HG03457 (cell line): ENCODE results near the gene HIKESHI.
"Not testable (repeated sequence)": the region's sequence is repeated elsewhere in the genome, so short reads cannot be mapped to it uniquely, and the experiment has no call there.

Source experiments
- ATAC-seq: cut with Tn5 transposase; IDR thresholded peaks from one replicate; pipeline ENCODE4 v1.9.1; 2021; ENCODE audit warnings: moderate number of reproducible peaks; ENCODE audit not compliant: unreplicated experiment

Gene HIKESHI

DNA sequence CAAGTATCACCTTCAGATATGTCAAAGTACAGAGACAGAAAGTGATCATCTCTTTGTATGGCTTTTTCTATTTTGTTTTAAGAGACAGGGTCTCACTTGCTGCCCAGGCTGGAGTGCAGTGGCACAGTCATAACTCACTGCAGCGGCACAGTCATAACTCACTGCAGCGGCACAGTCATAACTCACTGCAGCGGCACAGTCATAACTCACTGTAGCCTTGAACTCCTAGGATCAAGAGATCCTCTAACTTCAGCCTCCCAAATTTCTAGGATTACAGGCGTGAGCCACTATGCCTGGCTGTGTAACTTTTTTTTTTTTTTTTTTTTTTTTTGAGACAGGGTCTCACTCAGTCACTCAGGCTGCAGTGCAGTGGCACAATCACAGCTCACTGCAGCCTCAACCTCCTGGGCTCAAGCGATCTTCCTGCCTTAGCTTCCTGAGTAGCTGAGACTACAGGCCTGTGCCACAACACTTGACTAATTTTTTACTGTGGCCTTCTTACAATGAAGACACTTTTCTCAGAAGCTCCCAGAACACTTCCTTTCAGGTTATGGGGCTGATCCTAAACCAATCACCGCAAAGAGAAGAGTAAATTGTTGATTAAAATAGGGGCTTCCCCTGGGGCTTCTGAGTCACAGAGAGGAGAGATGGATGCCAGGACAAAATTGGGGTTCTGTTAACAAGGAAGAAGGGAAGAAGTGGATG lies 9.0 kb upstream of the HIKESHI start:
- ATAC-seq = peak; percentile 63

DNA sequence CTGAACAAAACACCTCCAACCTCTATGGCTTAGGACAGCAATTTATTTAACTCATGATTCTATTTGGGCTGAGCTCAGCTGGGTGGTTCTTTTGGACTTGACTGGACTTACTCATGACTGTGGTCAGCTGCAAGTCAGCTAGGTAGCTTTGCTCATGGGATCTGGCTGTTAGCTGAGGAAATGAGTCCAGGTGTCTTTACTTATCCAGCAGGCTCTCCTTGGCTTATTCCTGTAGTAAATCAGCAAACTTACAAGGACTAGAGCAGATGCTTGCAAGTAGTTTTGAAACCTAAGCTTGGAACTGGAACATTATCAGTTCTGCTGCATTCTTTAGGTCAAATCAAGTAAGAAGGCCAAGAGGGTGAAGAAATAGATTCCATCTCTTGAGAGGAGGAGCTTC lies 8.0 kb upstream of the HIKESHI start:
- ATAC-seq = no peak

DNA sequence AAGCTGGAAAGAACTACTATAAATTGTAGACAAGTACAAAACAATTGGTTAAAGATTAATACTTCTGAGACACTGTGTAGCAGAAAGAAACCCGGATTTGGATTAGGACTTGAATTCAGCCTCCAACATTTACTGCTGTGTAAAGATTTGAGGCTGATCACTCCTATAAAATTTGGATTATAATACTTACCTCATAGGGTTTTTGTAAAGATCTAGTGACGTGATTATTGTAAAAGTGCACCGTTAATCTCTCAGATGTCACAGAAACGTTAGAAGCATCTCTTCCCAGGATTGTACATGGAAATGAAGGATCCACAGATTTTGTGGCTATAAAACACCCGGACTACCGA lies 323 bp upstream of the HIKESHI start:
- ATAC-seq = no peak

DNA sequence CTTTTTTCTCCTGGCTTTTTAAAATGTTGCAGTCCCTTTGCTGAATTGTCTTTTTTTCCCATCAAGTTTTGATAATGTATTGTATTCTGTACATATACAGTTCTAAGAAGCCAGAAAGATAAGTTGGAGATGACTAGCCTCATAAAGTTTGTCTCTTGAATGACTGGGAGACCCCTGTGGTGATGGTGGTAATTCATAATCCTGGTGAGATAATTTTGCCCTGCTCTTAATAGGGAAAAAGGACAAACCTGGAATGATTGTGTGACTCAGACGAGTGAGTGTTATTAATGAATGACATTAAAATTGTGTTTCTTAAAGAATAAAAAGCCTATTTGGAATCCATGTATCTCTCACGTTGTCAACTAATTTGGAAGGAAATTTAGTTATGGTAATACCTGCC lies 1.2 kb downstream of the HIKESHI start:
- no peak for ATAC-seq

DNA sequence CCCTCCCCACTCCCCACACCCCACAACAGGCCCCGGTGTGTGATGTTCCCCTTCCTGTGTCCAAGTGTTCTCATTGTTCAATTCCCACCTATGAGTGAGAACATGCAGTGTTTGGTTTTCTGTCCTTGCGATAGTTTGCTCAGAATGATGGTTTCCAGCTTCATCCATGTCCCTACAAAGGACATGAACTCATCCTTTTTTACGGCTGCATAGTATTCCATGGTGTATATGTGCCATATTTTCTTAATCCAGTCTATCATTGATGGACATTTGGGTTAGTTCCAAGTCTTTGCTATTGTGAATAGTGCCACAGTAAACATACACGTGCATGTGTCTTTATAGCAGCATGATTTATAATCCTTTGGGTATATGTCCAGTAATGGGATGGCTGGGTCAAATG lies 6.7 kb downstream of the HIKESHI start:
- not testable (repeated sequence) for ATAC-seq

DNA sequence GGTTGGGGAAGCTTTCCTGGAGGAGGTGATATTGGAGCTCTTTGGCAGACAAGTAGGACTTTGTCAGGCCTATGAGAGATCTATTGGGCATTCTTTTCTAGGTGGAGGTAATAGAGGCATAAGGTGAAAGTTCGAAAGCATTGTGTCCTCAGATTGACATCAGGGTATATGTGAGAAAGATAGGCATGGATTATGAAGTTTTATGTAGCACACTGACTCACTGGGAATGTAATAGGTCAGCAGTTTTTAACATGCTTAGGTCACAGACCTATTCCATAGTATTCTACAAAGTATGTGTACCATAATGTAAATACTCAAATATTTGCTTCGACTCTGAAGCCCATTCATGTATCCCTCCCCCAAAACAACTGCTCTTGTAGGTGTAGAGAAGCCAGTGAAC lies 11.8 kb downstream of the HIKESHI start:
- no peak for ATAC-seq

DNA sequence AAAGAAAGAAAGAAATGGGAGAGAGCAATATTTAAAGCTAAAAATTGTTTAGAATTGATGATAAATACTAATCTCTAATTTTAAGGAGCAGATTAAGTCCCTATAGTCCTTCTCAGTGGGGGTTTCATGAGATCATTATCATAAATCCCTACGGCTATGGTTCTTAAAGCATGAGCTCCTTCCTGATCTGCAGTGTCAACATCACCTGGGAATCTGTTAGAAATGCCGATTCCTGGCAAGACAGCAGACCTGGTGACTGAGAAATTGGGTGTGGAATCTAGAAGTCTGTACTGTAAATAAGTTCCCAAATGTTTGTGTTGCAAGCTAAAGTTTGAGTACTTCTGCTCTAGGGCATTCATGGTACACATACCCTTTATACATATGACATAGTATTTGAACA lies 12.6 kb downstream of the HIKESHI start:
- no peak for ATAC-seq

DNA sequence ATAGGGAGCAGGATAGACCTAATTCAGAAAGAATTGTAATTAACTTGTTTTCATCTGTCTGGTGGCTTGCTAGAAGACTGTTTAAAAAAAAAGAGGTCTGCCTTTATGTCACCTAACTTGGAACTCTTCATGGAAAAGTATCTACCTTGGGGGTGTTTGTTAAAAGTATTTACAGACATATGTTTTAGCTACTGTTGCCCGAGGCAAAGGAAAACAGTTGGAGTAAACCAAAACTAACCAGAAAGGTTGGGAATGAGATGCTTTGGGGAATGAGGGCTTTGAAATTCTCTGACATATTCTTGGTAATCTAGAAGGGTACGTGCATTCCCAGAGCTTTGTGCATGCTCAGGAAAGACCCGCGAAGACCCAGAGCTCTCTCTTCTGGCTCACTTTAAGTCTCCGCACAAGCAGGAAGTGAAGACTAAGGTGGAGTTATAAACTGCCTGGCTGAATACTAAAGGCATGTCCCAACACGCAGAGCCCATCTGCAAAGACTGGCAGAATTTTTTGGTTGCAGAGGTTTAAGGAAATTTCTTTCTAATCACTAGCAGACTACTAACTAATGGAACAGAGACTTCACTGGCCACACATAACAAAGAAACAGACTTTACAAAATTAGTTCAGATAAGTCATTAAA lies 33.2 kb downstream of the HIKESHI start:
- no peak for ATAC-seq

DNA sequence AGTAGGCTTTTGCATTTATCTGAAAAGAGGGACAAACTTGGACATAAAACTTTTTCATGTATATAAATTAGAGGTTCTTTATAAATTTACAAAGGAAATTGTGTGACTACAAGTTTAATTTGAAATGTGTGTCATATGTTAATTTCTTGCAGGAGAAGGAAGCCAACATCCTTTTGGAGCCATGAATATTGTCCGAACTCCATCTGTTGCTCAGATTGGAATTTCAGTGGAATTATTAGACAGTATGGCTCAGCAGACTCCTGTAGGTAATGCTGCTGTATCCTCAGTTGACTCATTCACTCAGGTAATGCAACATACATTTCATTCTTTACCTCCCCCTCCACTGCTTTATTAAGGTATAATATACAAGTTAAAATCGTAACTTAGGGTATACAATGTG lies 35.2 kb downstream of the HIKESHI start:
- no peak for ATAC-seq

DNA sequence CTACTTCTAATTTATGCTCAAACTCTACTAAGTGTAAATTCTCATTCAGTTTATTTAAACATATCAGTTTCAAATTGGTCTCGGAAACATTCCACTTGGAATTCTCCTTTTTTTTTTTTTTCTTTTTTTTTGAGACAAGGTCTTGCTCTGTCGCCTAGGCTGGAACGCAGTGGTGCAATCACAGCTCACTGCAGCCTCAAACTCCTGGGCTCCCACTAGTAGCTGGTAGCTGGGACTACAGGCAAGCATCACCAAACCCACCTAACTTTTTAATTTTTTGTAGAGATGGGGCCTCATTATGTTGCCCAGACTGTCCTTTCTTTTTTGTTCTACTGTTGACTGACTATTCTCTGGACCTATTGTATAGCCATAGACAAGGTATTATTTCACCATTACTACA lies 39.3 kb downstream of the HIKESHI start:
- ATAC-seq = no peak

DNA sequence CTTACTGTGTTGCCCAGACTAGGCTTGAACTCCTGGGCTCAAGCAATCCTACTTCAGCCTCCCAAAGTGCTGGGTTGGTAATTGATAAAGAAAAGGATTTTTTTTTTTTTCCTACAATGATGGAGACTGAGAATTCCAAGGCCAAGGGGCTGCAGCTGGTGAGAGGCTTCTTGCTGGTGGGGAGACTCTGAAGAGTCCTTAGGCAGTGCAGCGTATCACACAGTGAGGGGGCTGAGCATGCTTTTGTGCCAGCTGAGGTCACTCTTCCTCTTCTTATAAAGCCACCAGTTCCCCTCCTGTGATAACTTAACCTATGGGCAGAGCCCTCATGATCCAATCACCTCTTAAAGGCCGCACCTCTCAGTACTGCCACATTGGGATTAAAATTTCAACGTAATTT lies 44.5 kb downstream of the HIKESHI start:
- no peak for ATAC-seq

DNA sequence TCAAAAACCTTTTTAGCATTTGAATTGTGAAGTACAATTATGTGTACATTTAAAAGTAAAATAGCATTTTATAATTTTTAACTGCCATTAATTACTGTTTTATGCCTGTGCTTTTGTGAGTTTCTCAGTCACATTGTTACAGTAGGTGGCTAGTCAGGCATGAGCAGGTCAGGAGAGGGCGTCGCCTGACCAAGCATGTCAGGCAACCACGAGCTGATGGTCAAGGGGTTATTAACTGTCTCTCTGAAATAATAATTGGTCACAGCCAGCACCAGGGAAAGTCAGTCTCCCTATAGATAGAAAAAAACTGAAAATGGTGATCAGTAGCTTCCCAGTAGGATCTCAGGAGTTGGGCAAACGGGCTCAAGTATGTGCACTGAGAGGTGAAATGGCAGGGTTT lies 53.2 kb downstream of the HIKESHI start:
- no peak for ATAC-seq

DNA sequence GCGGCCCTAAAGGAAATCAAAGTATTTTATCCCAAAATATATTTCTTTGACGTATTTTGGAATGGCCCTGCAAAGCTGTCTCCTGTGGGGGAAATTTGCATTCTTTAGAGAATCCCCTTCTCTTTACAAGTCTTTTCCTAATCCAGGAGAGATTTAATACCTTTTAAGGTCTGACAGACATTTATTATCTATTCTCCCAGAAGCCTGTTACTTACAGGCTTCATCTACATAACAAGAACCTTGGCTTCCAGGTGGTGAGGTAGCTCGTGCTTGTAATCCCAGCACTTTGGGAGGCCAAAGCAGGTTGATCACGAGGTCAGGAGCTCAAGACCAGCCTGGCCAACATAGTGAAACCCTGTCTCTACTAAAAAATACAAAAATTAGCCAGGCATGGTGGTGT lies 55.4 kb downstream of the HIKESHI start:
- not testable (repeated sequence) for ATAC-seq

DNA sequence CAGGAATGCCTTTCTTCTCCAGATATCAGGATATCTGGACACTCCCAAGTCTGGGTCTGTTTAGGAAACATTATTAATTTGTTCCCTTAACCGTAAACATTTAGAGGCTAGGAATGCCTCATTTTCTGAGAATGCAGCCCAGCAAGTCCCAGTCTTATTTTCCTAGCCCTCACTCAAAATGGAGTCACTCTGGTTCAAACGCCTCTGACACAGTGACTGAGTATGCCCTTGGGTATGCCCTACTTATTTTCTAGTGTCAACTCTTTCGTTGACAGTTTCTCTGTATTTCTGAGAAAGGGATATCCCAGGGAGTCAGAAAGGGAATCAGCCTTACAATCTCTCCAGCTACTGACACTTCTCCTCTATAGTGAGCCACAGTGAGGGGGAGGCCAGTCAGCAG lies 56.7 kb downstream of the HIKESHI start:
- ATAC-seq = no peak

DNA sequence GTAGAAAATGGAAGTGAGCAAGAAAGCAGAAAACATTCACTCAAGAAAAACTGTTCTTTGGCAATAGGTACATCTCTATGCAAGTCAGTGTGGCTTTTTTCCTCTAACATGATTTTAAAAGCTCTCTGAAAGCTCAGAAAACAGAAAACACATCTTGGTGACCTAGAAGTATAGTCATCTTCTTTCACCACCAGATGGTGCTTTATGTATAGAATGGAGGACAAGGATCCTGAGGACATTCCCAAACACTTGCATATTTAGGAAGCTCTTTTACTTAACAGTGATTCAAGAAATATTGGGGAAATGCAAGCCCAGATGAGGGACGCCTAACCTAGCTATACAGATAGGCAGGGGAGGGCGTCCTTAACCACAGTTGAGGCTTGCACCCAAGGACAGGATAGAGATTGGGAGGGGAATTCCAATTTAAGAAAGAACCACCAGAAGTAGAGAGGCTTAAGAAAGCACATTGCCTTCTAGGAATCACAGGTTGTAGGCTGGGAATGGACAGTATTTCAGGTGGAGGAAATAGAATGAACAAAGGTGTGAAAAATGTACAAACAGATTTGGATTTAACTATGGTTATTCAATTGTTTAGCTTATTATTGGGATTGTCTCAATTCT lies 58.8 kb downstream of the HIKESHI start:
- no peak for ATAC-seq

DNA sequence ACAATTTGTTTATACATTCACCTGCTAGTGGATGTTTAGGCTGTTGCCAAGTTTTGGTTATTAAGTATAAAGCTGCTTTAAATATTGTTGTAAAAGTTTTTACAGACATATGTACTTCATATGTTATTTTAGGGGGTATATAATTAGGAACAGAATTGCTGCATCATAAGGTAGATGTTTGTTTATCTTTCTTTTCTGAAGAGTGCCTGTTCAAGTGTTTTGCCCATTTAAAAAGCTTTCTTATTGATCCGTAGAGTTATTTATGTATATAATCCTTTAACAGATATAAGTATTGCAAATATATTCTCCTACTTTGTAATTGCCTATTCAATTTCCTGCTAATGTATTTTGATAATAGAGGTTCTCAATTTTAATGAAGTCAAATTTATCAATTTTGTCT lies 61.4 kb downstream of the HIKESHI start:
- ATAC-seq = no peak

DNA sequence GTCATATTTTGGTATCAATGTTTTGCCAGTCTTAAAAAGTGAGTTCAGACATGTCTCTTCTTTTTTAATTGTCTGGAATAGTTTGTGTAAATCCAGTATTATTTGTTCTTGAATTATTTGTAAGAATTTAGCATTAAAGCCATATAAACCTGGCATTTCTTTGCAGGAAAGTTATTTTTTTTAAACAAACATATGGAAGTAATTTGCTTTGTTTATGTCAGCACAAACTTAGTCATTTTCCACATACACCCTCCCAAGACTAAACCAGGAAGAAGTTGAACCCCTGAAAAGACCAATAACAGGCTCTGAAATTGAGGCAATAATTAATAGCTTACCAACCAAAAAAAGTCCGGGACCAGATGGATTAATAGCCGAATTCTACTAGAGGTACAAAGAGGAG lies 63.5 kb downstream of the HIKESHI start:
- ATAC-seq = no peak

DNA sequence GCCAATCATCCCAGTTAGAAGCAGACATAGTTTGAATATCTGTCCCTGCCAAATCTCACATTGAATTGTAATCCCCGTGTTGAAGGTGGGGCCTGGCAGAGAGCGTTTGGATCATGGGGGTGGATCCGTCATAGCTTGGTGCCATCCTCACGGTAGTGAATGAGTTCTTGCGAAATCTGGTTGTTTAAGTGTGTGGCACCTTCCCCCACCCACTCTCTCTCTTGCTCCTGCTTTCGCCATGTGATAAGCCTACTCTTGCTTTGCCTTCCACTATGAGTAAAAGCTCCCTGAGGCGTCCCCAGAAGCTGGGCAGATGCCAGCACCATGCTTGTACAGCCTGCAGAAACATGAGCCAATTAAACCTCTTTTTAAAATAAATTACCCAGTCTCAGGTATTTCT lies 67.6 kb downstream of the HIKESHI start:
- no peak for ATAC-seq

DNA sequence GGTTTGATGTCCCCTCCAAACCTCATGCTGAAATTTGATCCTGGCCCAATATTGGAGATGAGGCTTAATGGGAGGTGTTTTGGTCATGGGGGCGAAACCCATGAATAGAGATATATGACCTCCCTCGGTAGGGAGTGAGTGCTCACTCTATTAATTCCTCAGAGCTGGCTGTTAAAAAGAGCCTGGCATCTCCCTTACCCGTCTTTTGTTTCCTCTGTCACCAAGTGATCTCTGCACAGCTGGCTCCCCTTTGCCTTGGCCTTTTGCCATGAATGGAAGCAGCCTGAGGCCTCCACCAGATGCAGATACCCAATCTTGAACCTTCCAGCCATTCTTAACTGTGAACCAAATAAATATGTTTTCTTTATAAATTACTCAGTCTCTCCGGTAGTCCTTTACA lies 68.1 kb downstream of the HIKESHI start:
- ATAC-seq = no peak

DNA sequence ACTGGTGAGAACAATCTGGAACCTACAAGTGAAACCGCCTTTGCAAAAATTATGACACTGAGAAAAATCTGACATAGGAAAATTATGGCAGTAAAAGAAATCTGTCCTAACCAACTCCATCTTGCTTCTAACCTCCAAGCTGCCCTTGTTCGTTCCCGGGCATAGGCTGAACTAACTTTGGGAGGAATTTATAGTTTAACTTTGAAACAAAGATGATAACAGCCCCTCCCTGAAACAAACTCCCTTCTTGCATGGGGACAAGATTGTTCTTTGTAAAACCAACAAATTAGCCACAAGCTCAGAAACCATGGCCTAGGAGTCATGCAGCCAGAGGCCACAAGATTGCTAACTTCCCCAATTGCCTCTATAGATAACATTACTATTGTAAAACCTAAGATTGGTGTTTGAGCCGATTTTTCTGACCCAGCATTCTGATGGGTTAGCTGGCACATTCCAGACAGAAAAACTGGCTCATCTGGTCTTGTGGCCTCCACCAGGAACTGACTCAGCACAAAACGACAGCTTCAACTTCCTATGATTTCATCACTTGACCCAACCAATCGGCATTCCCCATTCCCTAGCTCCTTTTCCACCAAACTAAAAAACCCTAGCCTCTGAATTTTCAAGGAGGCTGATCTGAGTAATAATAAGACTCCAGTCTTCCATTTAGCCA lies 69.0 kb downstream of the HIKESHI start:
- no peak for ATAC-seq

DNA sequence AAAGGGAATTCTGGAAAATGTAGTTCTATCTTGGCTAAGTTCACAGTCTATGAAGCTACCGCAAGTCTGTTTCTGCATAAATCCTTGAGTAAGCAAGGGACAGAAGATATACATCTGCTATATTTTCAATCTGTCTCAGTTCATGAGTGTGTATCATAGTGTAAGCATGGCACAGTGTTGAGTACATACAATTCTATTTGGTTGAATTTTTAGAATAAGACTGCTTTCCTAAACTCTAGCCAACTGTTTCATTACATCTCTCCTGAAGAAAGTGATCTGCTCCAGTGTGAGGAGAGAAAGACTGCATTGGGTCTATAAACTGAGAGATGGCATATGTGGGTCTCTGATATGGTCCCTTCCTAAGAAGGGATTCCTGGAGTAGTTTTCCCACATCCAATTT lies 70.0 kb downstream of the HIKESHI start:
- no peak for ATAC-seq

DNA sequence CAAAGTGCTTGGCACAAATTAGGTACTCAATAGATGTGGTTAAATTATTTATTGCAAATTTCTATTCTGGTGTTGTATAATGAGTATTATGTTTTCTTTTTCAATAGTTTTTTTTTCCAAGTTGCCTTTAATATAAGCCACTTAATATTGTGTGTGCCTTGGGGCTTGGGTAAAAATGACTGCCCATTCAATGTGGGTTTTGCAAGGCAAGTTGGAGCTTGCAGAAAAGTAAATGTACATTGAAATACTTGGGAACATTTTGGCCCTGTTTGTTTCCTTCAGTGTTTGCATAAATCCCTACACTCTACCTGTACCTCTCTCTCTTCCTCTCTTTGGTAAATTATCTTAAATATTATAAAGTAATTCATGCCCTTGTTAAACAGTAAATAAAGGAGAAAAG lies 70.5 kb downstream of the HIKESHI start:
- ATAC-seq = no peak
